GM19372 (cell line): ENCODE measurements around the gene TMEM191C.
"Not testable (repeated sequence)": the region's sequence is repeated elsewhere in the genome, so short reads cannot be mapped to it uniquely, and the experiment has no call there.

Experiments
- ATAC-seq: cut with Tn5 transposase; IDR thresholded peaks from one replicate; pipeline ENCODE4 v1.9.1; 2021; ENCODE audit warnings: mild to moderate bottlenecking, low read depth, moderate library complexity; ENCODE audit not compliant: unreplicated experiment

Gene TMEM191C

DNA sequence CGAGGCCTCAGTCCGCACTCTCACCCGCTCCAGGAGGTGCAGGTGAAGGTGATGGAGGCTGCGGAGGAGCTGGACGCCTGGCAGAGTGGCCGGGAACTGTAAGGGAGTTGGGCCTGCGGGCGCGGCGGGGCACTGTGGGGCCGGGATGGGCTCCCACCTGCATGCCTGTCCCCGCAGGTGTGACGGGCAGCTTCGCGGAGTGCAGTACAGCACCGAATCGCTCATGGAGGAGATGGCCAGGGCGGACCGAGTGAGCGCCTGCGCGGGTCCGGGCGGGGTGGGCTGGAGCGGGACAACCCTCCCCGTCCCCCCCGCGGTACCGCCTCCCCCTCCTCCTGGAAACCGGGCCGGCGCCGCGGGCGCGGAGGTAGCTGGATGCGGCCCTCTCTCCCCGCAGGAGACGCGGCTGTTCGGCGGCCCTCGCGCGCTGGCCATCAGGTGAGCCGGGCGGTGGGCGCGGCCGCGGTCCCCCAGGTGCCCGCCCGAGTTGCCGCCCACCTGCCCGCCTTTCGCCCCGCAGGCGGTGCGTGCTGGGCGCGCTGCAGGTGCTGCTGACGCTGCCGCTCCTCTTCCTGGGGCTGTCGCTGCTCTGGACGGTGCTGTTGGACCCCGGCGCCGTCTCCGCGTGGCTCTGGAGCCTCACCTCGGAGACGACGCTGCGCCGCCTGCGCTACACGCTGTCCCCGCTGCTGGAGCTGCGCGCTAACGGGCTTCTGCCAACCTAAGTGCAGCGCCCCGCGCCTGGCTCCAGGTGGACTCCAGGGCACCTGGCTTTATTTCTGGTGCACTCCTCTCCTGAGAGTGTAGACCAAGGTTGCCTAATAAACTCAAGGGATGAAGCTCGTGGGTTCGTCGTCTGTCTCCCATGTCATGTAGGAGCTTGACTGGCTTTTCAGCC, 2.2 kb downstream of the TMEM191C start:
- ATAC-seq: peak; percentile 3

DNA sequence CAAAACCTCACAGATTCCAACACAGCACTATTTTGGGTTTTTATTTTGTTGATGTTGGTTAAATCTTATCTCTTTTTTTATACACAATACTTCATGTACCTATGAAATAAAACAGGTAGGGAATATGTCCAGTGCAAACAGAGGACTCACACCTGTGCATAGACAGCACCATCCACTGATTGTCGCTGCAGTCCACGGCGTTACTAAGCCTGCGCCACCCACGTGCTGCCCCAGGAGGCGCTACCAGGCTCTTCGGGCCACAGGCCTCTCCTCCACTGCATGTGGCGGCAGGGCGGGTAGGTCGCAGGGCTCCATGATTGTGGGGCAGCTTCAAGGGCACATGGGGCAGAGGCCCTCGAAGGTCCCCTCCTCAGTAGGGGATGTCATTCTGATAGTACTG, 5.8 kb downstream of the TMEM191C start:
- ATAC-seq: not testable (repeated sequence)

DNA sequence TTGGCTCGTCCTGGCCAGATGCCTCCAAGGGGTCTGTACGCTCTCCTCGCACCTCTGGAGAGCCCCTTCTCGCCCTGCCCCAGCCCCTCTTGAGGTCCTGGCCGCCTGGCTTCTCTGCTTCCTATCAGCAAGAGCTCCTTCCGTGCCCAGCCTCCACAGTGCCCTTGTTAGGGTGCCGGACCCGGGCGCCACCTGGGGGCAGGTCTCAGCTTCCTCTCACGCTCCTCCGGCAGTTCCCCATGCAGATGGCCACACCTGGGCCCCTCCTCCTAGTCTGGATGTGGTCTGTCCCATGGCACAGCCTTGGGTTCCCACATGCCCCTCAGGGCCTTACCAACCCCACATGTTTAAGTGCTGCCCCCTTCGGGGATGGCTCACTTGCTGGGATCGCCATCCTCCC, 6.5 kb downstream of the TMEM191C start:
- not testable (repeated sequence) for ATAC-seq

DNA sequence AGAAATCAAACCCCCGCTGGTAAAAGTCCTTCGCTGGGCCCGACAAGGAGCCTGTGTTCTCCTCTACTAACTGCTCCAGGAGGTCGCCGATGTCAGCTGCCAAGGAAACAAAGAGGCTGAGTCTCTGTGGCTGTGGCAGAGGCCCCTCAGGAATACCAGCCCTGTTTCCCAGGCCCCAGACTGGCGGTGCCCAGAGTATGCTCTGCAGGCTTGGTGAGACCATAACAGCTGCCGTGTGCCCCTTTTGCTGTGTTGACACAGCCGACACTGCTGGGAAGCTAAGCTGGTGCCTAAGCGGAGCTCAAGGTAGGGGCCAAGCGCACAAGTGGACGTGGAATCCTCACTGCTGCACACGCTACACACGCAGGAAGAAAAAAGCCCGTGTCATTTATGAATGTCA, 16.9 kb downstream of the TMEM191C start:
- not testable (repeated sequence) for ATAC-seq

DNA sequence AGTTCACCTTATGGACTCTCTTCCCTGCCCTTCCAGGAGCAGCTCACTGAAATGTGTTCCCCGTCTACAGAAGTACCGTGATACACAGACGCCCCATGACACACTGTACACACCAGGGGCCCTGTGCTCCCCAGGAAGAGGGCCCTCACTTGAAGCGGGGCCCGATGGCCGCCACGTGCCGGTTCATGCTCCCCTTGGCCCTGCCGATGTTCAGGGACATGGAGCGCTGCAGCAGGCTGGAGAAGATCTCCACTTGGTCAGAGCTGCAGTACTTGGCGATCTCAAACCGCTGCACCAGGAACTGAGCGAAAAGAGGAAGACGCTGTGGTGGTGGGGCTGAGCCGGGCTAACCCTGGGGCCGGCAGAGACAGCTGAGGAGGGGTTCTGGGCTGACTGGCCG, 20.5 kb downstream of the TMEM191C start:
- ATAC-seq: not testable (repeated sequence)

DNA sequence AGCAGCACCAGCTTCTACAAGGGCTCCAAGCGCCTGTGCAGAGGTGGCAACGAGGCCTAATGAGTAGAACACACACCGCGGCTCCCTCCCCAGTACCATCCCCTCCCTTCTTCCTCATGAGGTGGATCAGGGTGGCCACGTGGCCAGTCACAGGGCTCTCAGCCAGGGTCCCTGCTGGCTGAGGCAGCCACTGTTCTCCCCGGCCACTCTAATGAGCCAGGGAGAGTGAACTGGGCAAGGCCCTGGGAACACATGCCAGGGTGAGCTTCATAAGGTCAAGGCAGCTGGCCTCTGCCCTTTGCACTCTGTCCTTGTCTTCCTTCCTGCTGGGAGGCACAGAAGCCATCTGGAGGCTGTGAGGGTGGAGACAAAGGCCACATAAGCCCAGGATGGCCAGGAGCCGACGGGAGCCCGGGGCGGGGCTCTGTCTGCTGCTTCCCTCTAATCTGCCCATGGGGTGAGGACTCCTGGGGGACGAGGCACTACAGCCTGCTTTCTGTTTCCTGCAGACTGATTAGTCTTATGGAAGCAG, 22.0 kb downstream of the TMEM191C start:
- ATAC-seq: not testable (repeated sequence)

DNA sequence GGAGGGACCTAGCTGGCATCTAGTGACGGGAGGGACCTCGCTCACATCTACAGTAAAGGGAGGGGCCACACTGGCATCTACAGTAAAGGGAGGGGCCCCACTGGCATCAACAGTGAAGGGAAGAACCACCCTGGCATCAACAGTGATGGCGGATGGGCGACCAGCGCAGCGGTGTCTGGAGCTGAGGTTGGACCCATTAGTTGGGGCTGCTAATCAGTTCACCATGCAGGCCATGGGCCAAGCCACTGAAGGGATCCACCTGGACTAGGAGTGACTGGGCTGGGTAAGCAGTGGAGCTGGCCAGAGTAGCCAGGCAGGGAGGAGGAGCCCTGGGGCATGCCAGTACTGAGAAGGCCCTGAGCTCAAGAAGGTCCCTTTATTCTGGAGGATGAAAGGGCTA, 23.4 kb downstream of the TMEM191C start:
- not testable (repeated sequence) for ATAC-seq

DNA sequence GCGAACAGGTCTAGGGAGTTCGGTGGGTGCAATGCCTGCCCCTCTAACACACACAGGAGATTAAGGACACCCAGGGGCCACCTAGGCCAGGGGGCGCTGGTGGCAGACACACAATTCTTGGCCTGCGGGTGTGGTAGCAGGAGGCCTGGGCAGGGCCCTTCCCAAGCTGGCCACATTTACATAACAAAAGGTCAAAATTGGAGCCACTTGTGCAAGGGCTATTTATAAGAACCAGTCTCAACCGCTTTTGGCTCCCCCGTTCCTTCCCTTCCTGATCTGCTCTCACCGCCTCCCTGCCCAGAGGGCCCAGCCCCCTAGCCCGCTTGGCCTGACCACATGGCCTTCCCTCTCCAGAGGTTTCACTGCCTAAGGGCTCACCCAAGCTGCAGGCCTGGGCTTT, 25.1 kb downstream of the TMEM191C start:
- not testable (repeated sequence) for ATAC-seq

DNA sequence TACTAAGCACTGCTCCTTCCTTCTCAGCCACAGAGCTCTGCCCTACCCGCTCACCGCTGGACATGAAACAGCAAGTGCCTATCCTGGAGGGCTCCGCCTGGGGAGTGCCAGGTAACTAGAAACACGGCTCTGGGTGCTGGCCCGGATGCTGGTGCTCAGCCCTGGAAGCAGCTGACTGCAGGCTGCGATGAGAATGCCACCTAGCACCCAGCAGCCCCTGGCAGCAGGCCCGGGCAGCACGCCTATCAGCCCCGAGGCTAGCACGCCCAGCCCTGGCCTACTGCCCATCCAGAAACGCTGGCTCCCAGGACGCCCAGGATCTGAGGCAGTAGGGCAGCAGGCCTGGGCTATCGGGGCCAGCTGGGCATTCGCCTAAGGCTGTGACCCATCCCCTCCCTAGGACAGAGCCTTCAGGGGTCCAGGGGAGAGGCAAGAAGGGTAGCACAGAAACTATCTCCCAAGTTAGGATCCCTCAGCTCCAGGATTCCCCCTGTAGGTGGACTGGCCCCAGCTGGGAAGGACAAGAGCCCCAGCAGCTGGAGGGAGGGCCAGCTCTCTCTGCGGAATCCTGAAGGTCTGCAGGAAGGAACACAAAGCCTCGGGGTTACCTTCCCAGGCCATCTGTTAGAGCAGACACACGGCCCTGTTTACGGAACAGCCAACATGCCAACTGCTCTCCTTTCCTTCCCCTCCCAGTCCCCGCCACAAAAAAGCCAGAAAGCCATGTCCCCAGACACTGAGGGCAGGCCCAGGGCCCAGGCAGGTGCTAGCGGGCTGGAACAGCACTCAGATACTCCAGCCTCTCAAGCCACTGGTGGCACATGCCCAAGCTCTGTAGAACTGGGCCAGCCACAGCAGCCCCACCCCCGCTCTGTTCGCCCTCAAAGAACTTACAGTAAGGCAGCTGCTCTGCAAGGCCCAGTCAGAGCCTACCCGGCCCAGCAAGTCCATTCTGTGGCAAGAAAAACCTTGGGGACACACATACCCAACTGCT, 26.9 kb downstream of the TMEM191C start:
- ATAC-seq: not testable (repeated sequence)

DNA sequence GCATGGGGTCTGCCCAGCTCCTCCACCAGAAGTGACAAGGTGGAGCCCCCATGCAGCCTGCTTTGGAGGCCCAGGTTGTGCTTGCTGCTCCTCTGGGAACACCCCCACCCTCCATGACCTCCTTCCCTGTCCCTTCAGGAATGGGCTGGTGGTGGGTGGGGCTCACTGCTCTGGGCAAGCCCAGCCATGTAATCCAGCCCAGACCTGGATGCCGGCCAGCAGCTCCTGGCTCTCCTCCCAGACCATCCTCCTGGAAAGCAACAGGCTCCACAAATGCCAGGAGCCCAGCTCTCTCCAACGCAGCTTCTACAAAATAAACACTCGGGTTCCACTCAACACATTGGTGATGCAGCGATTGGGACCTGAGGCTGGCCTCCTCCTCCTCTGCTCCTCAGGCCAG, 30.8 kb downstream of the TMEM191C start:
- ATAC-seq: not testable (repeated sequence)

DNA sequence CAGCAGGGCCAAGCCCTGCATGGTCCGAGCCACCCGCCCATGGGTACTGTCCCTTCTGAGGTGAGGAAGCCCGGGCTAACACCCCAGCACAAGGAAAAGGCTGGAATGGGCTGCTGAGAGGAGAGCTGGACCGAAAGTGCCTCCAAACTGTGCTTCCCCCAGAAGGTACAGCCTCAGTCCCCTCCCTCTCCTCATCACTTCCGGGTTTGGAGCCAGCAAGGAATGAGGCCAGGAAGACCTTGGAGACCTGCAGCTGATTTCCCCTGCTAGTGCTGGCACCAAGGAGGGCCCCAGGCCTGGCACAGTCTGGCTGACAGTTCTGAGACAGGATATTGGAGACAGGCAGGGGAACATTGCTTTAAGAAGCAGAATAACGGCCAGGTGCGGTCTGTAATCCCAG, 31.3 kb downstream of the TMEM191C start:
- not testable (repeated sequence) for ATAC-seq

DNA sequence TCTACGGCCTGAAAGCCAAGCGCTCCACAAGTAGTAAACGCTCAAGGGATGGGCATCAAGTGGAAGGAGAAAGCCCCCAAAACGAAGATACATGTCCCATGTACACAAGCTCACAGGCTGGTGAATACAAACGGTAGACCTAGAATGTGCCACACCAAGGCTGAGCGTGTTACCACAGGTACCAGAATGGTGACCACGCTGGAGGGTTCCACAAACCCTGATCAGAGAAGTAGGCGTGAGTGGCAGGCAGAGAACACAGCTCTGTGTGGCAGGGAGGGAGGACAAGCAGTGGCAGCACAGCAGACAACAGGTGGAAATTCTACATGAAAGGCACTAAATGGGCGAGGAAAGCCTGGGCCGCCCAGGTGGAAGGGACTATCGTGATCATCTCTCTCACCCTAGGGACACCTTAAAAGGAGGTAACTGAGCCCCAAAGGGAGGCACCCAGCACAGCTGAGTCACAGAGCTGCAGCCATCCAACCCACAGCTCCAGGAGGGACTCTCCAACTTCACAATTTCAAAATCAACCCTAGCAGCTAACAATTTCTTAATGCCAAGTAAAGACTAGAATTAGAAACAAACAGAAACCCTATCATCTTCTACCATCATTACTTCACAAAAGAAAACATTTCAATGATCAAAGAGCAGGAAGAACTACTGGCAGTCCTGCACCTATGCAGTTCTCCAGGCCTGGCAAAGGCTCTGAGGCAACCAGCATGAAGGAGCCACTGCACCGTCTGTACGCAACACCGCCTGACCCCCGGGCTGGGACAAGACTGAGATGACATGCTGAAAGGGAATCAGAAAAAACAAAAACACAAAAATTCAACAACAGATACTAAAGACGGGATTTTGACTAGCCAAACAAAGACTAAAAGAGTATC, 32.7 kb downstream of the TMEM191C start:
- ATAC-seq: not testable (repeated sequence)

DNA sequence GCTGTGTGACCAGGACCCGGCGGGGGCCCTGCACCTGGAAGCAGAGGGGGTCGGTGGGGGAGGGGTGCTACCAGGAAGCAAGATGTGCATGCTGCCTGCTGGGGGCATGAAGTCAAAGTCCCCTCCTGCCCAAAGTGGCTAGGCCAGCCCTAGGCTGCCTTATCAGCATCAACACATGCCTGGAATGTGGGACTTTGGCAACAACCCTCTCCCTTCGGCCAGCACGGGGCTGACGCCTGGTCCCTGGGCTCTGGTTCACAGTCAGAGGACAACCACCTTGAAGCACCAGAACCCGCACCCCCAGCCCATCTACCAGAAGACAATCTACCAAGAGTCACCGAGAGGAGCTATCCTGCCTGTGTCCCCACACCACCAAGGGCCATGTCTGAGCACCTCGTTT, 43.2 kb downstream of the TMEM191C start:
- not testable (repeated sequence) for ATAC-seq

DNA sequence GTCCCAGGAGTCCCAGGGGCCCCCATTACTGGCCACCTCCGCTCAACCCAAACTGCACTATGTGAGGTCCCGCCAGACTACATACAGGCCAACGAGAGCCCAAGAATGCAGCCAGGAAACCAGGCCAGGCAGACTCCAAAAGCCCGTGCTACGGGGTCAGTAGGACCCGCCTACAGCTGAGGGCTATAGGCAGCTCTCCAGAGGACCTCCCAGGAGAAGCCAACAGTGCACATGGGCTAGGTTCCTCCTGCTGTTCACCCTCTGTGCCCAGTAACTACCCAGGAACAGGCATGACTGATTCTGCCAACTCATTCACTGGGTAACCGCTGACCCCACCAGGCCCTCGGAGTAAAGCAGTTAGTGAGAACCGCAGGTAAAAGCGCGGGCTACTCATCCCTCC, 44.8 kb downstream of the TMEM191C start:
- not testable (repeated sequence) for ATAC-seq

DNA sequence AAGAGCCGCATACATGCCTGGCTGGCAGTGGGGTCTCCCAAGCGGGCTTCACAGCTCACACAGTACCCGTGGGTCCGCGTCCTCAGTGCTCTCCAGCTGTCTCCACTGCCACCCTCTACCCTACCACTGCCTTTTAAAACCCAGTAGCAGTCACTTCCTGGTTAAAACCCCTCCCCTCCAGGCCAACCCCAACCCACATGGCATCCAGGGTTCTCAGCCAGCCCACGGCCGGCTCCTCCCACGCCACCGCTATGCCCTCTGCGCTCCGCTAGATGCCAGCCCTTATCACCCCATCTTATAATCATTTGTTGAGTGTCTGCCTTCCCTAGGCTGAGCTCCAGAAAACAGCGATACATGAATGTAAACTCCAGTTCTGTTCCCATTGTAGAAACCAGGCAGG, 46.9 kb downstream of the TMEM191C start:
- ATAC-seq: not testable (repeated sequence)

DNA sequence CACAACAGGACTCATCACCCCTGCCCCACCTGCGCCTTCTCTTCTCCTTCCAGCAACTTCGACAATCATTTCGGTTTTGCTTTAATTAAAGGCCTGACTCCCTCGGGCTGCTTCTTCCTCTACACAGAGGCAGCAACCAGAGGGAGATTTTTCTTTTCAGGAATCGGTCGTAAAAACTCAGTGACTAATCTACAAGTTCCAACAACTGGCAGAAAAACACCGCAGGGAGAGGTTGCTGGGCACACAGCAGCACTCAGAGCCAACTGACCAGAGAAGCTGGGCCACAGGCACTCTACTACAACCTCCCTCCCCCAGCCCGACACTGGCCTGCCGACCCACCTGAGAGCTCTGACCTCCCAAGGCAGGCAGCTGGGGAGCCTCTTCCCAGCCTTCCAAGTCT, 48.0 kb downstream of the TMEM191C start:
- not testable (repeated sequence) for ATAC-seq

DNA sequence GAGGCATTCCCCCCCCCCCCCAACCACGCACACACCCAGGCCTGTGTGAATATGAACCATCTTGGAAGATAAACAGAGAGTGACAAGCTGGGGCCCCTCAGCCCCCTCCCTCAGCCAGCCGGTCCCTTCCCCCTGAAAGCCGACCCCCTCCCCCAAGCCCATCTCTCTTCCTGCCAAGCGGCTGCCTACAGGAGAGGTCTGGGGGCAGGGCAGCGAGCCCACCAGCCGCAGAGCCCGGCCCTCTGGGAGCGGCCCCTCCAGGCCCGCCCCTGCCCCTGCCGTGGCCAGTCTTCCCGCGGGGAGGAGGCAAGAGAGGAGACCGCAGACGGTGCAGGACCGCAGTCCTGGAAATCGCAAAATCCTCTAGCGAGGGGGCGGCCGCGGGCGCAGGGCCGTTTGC, 49.3 kb downstream of the TMEM191C start:
- ATAC-seq: not testable (repeated sequence)

DNA sequence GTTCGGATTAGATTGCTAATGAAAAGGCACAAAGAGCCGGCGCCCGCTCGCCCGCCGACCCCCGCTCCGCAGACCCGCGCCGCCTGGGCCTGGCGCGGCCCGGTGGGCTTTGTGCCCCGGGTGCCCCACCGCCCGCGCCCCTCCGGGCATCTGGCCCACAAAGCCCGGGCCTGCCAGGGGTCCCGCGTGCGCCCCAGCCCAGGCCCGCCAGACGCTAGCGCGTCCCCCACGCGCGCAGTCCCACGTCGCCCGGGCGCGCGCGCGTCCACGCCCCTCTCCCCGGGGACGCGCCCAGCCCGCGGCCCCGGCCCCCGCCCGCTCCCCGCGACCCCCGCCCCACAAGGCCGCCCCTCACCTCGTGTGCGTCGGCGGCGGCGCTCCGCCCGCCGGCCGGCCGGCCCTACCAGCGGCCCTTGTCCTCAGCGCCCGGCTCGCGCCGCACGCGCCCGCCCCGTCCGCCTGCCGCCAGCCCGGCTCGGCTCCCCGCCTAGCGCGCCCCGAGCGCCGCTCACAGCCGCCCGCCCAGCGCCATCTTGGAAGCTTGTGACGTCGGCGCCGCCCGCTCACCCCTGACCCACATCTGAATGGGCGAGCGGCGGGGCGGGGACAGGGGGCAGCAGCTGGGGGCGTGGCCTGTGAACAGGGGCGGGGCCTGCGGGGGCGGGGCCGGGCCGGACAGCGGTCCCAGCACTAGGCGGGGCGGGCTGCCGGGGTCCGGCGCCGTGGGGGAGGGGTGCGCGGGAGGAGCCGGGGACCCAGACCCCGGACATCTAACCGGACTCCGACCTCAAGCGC, 50.0 kb downstream of the TMEM191C start:
- ATAC-seq: peak; percentile 86
